H9 (cell line): ENCODE measurements around the gene PICALM. TPM values are rescaled to one million over a fixed set of nuclear protein-coding genes. Genes with fewer than 3 reads are reported as not detected.

Experiments used
- DNase-seq: peaks from one replicate; pipeline ENCODE4 v3.0.0-alpha.2; 2017
- H2AFZ ChIP-seq: one replicate; pipeline ENCODE4 v1.6.1; 2013; ENCODE audit warnings: mild to moderate bottlenecking, low read length, control low read depth, moderate library complexity
- H2AK5ac ChIP-seq: 2 replicates; pipeline ENCODE4 v1.6.1; 2013; ENCODE audit warnings: low read length, control low read depth, mixed read lengths; ENCODE audit not compliant: insufficient read length
- H2BK120ac ChIP-seq: one replicate; pipeline ENCODE4 v1.6.1; 2013; ENCODE audit warnings: low read depth, mild to moderate bottlenecking, low read length, control low read depth, inconsistent platforms; ENCODE audit not compliant: poor library complexity, severe bottlenecking
- H2BK12ac ChIP-seq: 2 replicates; pipeline ENCODE4 v1.6.1; 2013; ENCODE audit warnings: low read length, control low read depth, mixed read lengths, low read depth; ENCODE audit not compliant: insufficient read length
- H2BK15ac ChIP-seq: 2 replicates; pipeline ENCODE4 v1.6.1; 2013; ENCODE audit warnings: low read depth, low read length, control low read depth
- H2BK20ac ChIP-seq: one replicate; pipeline ENCODE4 v1.6.1; 2013; ENCODE audit warnings: low read depth, mild to moderate bottlenecking, low read length, control low read depth, inconsistent platforms; ENCODE audit not compliant: poor library complexity, severe bottlenecking
- H2BK5ac ChIP-seq: 2 replicates; pipeline ENCODE4 v1.6.1; 2013; ENCODE audit warnings: low read length, control low read depth, mixed read lengths; ENCODE audit not compliant: insufficient read length
- H3K14ac ChIP-seq: 2 replicates; pipeline ENCODE4 v1.6.1; 2013; ENCODE audit warnings: low read length, control low read depth; ENCODE audit not compliant: insufficient read depth
- H3K18ac ChIP-seq: 2 replicates; pipeline ENCODE4 v1.6.1; 2013; ENCODE audit warnings: low read depth, mild to moderate bottlenecking, mixed read lengths, low read length, control low read depth; ENCODE audit not compliant: insufficient read length
- H3K23ac ChIP-seq: 2 replicates; pipeline ENCODE4 v1.6.1; 2013; ENCODE audit warnings: low read length, control low read depth, mixed read lengths, low read depth; ENCODE audit not compliant: insufficient read length
- H3K23me2 ChIP-seq: 2 replicates; pipeline ENCODE4 v1.6.1; 2013; ENCODE audit warnings: low read depth, mild to moderate bottlenecking, mixed read lengths, low read length, control low read depth; ENCODE audit not compliant: insufficient read length, poor library complexity, severe bottlenecking
- H3K27ac ChIP-seq: 2 replicates; pipeline ENCODE4 v1.5.1; 2013; ENCODE audit warnings: low read length, control low read depth, mixed read lengths, low read depth; ENCODE audit not compliant: insufficient read length
- H3K27me3 ChIP-seq: 2 replicates; pipeline ENCODE4 v1.6.1; 2013; ENCODE audit warnings: low read length, control low read depth, inconsistent platforms; ENCODE audit not compliant: insufficient read depth
- H3K4ac ChIP-seq: 2 replicates; pipeline ENCODE4 v1.6.1; 2013; ENCODE audit warnings: low read depth, mild to moderate bottlenecking, control low read depth, inconsistent platforms, low read length, moderate library complexity
- H3K4me1 ChIP-seq: 2 replicates; pipeline ENCODE4 v1.6.1; 2013; ENCODE audit warnings: low read length, control low read depth, inconsistent platforms; ENCODE audit not compliant: insufficient read depth
- H3K4me2 ChIP-seq: 2 replicates; pipeline ENCODE4 v1.6.1; 2013; ENCODE audit warnings: low read length, control low read depth, mixed read lengths; ENCODE audit not compliant: insufficient read length, insufficient read depth
- H3K56ac ChIP-seq: 2 replicates; pipeline ENCODE4 v1.6.1; 2013; ENCODE audit warnings: low read depth, mild to moderate bottlenecking, mixed read lengths, low read length, control low read depth; ENCODE audit not compliant: insufficient read length
- H3K79me1 ChIP-seq: 2 replicates; pipeline ENCODE4 v1.6.1; 2013; ENCODE audit warnings: low read depth, mild to moderate bottlenecking, moderate library complexity, low read length, control low read depth, inconsistent platforms; ENCODE audit not compliant: insufficient read depth, poor library complexity, severe bottlenecking
- H3K79me2 ChIP-seq: 2 replicates; pipeline ENCODE4 v1.6.1; 2013; ENCODE audit warnings: low read length, control low read depth, inconsistent platforms; ENCODE audit not compliant: insufficient read depth
- H3K9ac ChIP-seq: 2 replicates; pipeline ENCODE4 v1.6.1; 2013; ENCODE audit warnings: low read length, control low read depth, mixed read lengths; ENCODE audit not compliant: insufficient read length; ENCODE audit errors: extremely low read depth
- H3K9me3 ChIP-seq: one replicate; pipeline ENCODE4 v1.6.1; 2013; ENCODE audit warnings: low read depth, low read length, inconsistent platforms; ENCODE audit not compliant: control insufficient read depth
- H3T11ph ChIP-seq: one replicate; pipeline ENCODE4 v1.6.1; 2013; ENCODE audit warnings: mild to moderate bottlenecking, low read length, control low read depth, inconsistent platforms
- H4K20me1 ChIP-seq: one replicate; pipeline ENCODE4 v1.6.1; 2013; ENCODE audit not compliant: control insufficient read depth, insufficient read length, insufficient read depth
- H4K5ac ChIP-seq: 2 replicates; pipeline ENCODE4 v1.6.1; 2013; ENCODE audit warnings: low read depth, mild to moderate bottlenecking, mixed read lengths, low read length, control low read depth; ENCODE audit not compliant: insufficient read length
- H4K8ac ChIP-seq: replicated peaks from 2 replicates; pipeline ENCODE4 v1.6.1; 2013; ENCODE audit warnings: low read length, control low read depth, mixed read lengths, low read depth; ENCODE audit not compliant: insufficient read length
- H4K91ac ChIP-seq: 2 replicates; pipeline ENCODE4 v1.6.1; 2013; ENCODE audit warnings: low read depth, mild to moderate bottlenecking, moderate library complexity, mixed read lengths, low read length, control low read depth; ENCODE audit not compliant: insufficient read length
- H3K27ac Mint-ChIP-seq, 3 experiments: 2 replicates in 2 of 3; 3 replicates in 1 of 3; pipeline ENCODE4 v1.8.0; 2020 to 2021; ENCODE audit warnings: mixed read lengths in 3 of 3, mild to moderate bottlenecking in 1 of 3, moderate library complexity in 1 of 3
- H3K27me3 Mint-ChIP-seq: 2 replicates; pipeline ENCODE4 v1.8.0; 2021; ENCODE audit warnings: low read depth, mild to moderate bottlenecking, moderate library complexity, mixed read lengths
- H3K36me3 Mint-ChIP-seq, 3 experiments: 2 replicates in 2 of 3; 3 replicates in 1 of 3; pipeline ENCODE4 v1.8.0; 2020 to 2021; ENCODE audit warnings: low read depth in 3 of 3, mixed read lengths in 3 of 3; ENCODE audit not compliant: insufficient read depth in 1 of 3
- H3K4me1 Mint-ChIP-seq, 2 experiments: 2 replicates each; pipeline ENCODE4 v1.8.0; 2020; ENCODE audit warnings: mixed read lengths in 2 of 2
- H3K4me3 Mint-ChIP-seq, 2 experiments: 2 replicates in 1 of 2; 3 replicates in 1 of 2; pipeline ENCODE4 v1.8.0; 2020 to 2021; ENCODE audit warnings: mild to moderate bottlenecking in 2 of 2, mixed read lengths in 2 of 2, moderate library complexity in 1 of 2
- H3K9me3 Mint-ChIP-seq, 2 experiments: 2 replicates in 1 of 2; 3 replicates in 1 of 2; pipeline ENCODE4 v1.8.0; 2020; ENCODE audit warnings: mild to moderate bottlenecking in 2 of 2, mixed read lengths in 2 of 2, moderate library complexity in 1 of 2
- CTCF ChIP-seq: fragments of 200-600 bp; sonication (generic); conservative IDR thresholded peaks from 3 replicates; pipeline ENCODE4 v1.8.0; 2021; ENCODE audit warnings: antibody characterized with exemption, mild to moderate bottlenecking
- WGBS: extraction: QIAGEN DNeasy Blood & Tissue Kit; methylation state at CpG from one replicate; pipeline ENCODE4 v1.1.7; 2013; ENCODE audit warnings: missing lambda C conversion rate, low lambda C conversion rate, mixed read lengths; ENCODE audit not compliant: insufficient read length; ENCODE audit errors: extremely low coverage; 5-methylcytosine and 5-hydroxymethylcytosine counted together
- total RNA-seq: library from RNA; stranded (reverse); gene quantifications from 2 replicates; pipeline ENCODE4 v1.2.1, GENCODE V29; 2021

The PICALM gene
- total RNA-seq, 1 experiment from 2014 or later = 76.4 TPM

- Histone ChIP-seq H3K4me2 (peak overlapping the region; percentile 62), H4K8ac (no peak overlapping the region), H3K18ac (peak overlapping the region; percentile 96), H4K20me1 (no peaks in the 10 kb centered on the region), H3K4me1 (no peaks in the 10 kb centered on the region; the same call in 1 of the 2 replicates), H3K79me2 (peaks cover 29% of the 10 kb centered on the region; the same call in 1 of the 2 replicates), H3K9ac (peak overlapping the region; percentile 88), H2AFZ (peak overlapping the region; percentile 11), H3K23me2 (peaks cover 6% of the 10 kb centered on the region), H3K27ac (peak overlapping the region; percentile 95), H3K56ac (no peak overlapping the region), H2BK15ac (no peak overlapping the region), H3K14ac (peak overlapping the region; percentile 95), H3K23ac (no peak overlapping the region), H3T11ph (peak overlapping the region; percentile 98), H3K9me3 (no peaks in the 10 kb centered on the region), H2BK120ac (peak overlapping the region; percentile 94), H3K27me3 (no peaks in the 10 kb centered on the region), H2BK5ac (no peak overlapping the region), H2BK12ac (peak overlapping the region; percentile 84), H4K91ac (no peak overlapping the region), H2BK20ac (peak overlapping the region; percentile 96), H3K4ac (peak overlapping the region; percentile 92; the same call in 1 of the 2 replicates), H3K79me1 (peaks cover 7% of the 10 kb centered on the region), H2AK5ac (no peak overlapping the region), H4K5ac (peak overlapping the region; percentile 67)
- Mint-ChIP-seq H3K4me3 (peak overlapping the region; percentile 63 to 100), H3K36me3 (0 out of 7 replicates have a peak, but pooled peaks cover 0 to 3% (median 0%) of the 10 kb centered on the region in 3 experiments), H3K4me1 (peaks cover 33 to 35% of the 10 kb centered on the region in 2 experiments), H3K27me3 (no peaks in the 10 kb centered on the region; the same call in 1 of the 2 replicates), H3K27ac (peak overlapping the region; percentile 97 to 99 (median 97)), H3K9me3 (no peaks in the 10 kb centered on the region; a peak in 1 of 5 replicates)
- no CpG with 5 or more reads among the region's 14 CpGs for WGBS
- no peak for TF ChIP-seq CTCF
- DNase-seq = peak; percentile 56
Observed at GRCh38 chr11:86069408-86070101, 671 bp upstream of the PICALM start.
